Endometrial microvascular endothelial cells (primary cell): ENCODE data around the gene ATP6AP2. TPM values are rescaled to one million over a fixed set of nuclear protein-coding genes. Genes with fewer than 3 reads are reported as not detected.

ENCODE experiments used
- in situ Hi-C: cut with HindIII; loops from 2 replicates; pipeline ENCODE4 v1.10.0; 2017; ENCODE audit warnings: low sequenced_read_pairs, low pct_unique_long_range_greater_than_20kb; ENCODE audit errors: inconsistent ontology term
- total RNA-seq: library from RNA; depleted of rRNA; stranded (reverse); fragments of >200 nt; gene quantifications from one replicate; pipeline ENCODE4 v1.2.3, GENCODE V29; 2015; ENCODE audit errors: inconsistent ontology term

Gene ATP6AP2
- total RNA-seq, 1 donor from 2014 or later, result 118 TPM

DNA sequence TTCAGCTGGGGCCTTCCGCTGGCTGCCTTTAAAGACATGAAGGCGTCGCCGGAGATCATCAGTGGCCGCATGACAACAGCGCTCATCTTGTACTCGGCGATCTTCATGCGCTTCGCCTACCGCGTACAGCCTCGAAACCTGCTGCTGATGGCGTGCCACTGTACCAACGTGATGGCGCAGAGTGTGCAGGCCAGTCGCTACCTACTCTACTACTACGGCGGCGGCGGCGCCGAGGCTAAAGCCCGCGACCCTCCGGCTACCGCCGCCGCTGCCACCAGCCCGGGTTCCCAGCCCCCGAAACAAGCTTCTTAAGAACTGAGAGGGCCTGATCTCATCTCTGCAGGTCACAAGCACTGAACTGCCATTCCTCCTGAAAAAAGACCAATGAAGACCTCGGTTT, 42.9 kb downstream of the ATP6AP2 start:
- in situ Hi-C loops, result no loop called here

DNA sequence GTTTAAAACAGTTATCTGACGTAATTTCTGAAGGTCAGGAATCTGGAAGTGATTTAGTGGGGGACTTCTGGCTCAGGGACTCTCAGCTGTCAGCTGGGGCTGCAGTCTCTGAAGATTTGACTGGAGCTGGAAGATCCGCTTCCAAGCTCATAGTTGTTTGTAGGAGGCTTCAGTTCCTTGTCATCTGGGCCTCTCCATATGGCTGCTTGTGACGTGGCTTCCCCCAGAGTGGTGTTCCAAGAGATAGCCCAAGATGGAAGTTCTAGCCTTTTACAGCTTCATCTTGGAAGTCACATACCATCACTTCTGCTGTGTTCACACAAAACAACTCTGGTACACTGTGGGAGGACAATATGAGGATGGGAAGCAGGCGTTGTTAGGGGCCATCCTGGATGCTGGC, 44.5 kb downstream of the ATP6AP2 start:
- in situ Hi-C loops, result no loop called here

DNA sequence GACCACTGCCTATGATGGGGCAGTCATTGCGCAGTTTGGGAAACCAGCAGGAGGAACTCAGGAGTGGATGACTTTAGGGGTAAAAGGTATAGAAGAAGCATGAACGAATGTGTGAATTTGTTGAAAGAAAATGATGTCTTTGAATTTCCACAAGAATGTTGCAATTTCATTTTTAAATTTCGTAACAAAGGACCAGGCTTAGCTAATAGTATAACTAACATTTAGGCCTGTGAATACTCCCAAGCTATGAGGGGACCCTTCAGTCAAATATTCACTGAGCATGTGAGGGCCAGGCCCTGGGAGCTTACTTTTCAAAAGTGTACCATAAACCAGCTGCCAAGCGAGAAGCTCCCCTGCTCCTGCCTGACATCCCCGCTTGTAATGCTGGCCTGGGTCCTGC, 47.7 kb downstream of the ATP6AP2 start:
- in situ Hi-C loops, result no loop called here

DNA sequence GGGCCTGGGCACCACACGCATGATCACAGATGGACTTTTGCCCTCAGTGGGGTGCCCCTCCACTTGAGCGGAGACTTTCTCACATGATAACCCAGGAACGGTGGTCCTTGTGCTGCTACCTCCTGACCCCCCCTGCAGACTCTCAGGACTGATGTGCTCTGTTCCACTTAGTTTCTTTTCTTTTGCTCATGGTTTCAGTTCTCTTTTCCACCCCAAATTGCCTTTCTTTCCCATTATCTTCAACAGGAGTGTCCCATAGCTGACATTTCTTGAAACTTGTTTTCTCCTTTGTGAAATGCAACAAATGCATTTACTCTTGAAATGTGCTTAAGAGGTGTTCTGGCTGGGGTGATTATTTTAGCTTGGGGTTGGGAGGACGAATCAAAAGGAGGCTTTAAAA, 51.4 kb downstream of the ATP6AP2 start:
- in situ Hi-C loops, result no loop called here

DNA sequence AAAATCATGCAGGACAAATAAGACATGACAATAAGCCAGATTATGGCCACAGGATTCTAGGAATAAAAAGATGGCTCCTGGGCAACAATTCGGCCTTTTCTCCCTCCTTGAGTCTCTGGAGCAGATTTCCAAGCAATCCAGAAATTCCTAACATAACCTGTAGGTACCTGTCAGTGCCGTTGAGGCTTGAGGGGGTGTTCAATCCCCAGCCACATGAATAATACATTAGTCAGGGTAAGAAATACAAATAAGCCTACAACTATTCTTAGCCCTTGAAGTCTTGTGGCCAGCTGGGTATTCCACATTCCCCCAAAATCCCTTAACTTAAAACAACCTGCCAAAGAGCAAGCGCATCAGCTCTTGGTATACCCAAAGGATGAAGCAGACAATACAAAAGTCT, 56.9 kb downstream of the ATP6AP2 start:
- in situ Hi-C loops, result no loop called here

DNA sequence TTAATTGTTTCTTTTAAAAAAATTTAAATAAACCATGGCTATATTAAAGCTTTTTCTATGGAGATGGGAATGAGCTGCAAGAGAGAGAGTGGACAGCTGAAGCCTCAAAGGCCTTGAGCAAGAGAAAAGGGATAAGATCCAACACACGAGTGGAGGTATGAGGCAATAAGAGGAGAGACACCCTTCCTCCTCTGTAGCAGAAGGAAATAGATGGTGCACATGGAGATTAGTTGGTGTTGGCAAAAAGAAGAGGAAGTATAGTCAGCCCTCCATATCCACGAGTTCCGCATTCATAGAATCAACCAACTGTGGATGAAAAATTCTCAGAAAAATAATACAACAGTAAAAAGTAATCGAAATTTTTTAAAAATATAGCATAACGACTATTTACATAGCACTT, 63.4 kb downstream of the ATP6AP2 start:
- in situ Hi-C loops, result no loop called here

DNA sequence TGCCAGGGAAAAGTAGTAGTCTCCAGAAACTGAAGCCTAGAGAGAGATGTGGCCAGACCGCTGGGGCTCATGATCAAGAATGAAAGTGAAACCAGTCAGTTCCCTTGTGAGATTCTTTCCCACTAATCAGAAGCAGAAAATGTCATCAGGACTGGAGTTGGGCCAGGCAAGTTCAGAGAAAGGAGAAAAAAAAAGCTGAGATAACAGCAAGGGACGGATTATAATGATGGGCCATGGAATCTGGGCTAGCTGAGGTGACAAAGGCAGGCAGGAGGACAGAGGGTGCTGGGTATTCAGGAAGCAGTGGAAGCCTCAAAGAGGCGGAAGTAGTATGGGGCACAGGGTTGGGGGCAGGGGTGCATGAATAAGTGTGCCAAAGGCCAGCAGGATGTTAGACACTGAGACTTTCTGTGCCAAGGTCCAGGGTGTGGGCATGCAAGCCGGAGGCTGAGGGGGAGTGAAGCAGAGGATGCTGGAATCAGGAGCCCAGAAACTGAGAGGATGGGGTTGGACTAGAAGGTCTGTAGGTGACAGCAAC, 64.1 kb downstream of the ATP6AP2 start:
- in situ Hi-C loops, result no loop called here

DNA sequence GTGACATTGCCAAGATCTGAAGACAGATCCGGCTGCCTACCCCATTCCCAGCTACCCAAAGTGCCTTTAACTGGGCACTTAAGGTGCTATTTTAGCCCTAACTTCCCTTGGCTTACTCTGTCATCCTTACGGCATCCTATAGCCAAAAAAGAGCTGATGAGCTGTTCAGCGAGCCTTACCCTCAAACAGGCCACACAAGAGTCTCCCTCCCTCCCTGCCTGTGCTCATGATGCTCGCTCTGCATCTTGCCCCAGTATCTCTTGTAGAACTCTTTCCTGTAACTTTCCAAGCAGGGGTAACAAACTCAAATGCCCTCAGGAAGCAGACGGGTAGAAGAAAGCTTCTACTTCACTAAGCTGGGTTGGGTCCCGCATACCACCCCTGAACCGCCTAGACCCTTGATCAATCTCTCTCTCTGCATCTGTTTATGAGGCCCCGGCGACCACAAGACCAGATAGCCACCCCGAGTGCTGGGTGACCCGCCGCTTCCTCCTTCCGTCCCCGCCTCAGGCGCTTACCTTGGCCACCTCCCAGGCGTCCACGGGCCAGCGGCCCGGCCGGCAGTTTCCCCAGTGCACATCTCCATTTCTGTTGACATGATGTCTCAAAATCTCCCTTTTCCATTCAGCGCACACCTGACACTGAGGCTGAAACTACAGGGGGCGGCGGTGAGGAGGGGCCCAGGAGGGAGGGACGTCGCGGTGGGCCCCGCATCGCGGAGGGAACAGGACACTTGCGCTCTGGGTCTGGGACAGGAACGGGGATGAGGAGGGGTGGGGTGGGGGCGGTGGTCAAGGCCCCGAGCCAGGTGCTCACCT, 65.9 kb downstream of the ATP6AP2 start:
- in situ Hi-C loops, result no loop called here

DNA sequence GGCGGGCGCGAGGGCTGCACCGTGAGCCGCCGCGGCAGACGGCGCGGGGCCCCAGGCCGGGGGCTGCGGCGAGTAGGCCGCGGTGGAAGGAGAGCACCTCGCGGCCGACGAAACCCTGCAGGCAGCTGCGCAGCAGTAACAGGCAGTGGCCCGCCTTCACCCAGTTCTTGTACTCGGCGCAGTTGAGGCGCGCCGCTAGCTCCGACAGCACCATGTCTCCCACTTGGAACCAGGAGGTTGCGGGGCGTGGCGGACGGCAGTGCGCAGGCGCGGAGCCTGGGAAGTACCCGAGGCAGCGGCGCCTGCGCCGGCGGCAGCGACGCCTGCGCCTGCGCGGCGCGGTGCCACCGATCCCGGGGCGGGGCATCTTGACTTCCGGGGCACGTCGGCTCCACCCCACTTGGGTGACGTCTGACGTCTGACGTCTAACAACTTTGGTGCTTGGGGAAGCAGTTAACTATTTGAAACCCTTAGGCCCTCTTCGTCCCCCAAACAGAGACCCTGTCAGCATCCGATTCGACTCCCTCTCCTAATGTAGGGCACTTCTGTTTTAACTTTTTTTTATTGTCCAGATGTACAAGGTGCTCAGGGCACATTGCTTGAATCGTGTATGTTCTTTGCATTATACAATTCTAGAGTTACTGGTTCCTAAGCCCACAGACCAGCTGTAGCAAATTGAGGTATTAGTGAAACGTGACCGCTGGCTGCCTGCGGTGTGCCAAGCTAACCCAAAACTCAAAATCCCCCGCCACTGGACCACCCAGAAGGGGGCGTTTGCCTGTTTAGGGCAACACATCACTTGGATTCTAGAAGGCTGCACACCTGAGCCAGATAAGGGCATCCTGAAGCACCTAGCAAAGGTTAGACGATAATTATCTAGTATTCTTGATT, 66.8 kb downstream of the ATP6AP2 start, which contains the start of gene CXorf38:
Gene CXorf38, minus strand, starts transcription at position 255 of the 891 bp plus-strand sequence. Its CDS starts 41 bp downstream, at position 214.
- in situ Hi-C loops, result no loop called here

DNA sequence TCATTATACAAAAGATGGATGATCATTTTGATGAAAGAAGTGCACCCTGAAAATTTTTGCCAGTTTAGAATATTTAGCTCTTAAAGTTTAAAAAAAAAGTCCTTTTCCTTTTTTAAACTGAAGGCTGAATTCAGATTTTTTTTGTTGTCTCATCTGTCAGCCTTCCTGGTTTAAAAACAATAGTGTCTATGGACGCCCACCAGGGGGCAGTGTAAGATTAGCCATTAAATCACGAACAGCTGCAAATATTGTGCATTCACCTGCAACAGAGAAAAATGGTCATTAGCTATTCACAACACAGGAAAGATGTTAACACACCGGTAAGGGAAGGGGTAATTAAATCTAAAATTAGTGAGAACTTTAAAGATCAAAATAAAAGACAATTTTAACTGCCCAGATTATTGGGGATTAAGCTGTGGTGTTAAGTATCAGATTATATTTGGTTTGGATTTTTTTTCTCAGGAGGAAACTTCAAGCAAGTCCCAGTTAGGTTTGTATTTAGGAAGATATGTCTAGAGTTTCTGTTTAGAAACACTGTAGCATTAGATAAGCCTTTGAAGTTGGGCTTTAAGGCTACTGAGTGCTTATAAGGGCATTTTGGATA, 71.0 kb downstream of the ATP6AP2 start:
- in situ Hi-C loops, result no loop called here

DNA sequence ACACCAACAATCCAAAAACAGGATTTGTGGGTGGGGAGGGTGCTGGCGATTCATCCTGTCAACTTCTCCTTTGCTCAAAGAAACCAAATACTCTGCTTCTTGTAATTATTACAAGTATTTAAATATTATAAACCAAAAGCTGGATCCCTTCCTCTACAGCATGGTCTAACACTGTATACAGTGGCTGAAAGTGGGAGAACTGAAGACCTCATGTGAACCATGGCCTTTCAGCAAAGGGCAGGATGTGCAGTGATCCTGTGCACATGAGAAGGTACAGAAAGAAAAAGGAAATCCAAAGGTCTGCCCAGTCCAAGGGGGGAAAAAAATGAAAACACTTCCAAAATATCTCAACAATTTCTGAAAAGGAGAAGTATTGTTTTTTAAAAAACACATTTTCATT, 71.9 kb downstream of the ATP6AP2 start:
- in situ Hi-C loops, result no loop called here

DNA sequence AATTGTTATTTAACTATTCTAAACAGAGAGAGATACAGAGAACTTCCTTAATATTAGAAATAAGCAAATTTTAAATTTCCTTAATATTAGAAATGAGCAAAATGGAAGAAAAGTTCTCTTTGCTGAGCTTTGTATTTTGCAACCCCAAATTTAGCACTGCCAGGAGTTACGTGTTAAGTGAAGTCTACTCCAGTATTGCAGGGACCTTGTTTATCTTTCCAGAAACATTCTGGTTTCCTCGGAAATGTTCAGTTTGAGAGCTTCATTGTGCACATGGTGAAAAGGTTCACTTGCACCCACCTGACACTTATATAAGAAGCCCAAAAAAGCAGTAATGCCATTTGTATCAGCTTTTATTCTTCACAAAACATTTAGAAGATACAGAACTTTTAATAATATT, 72.8 kb downstream of the ATP6AP2 start:
- in situ Hi-C loops, result no loop called here

Other genes with a start within 250 kb of the ATP6AP2 start
- gene MPC1L, start 42.5 kb downstream of the ATP6AP2 start, total RNA-seq, result not detected
- 15.6 TPM for gene CXorf38, start 66.6 kb downstream of the ATP6AP2 start, total RNA-seq
- gene MED14, start 154.6 kb downstream of the ATP6AP2 start, total RNA-seq, result 37.3 TPM